Dendritic cell treated with granulocyte-macrophage colony-stimulating factor and Interleukin-4, amounts not matched to agents 40 ng/mL and 50 ng/mL, for 4 days (primary cell): ENCODE data around the gene EFNA1.

Experiments used
- H3K27ac Mint-ChIP-seq: one replicate; pipeline ENCODE4 v1.8.0; 2022; ENCODE audit warnings: mild to moderate bottlenecking, mixed read lengths
- H3K27me3 Mint-ChIP-seq: one replicate; pipeline ENCODE4 v1.8.0; 2022; ENCODE audit warnings: mild to moderate bottlenecking, mixed read lengths
- H3K36me3 Mint-ChIP-seq: one replicate; pipeline ENCODE4 v1.8.0; 2022; ENCODE audit warnings: low read depth, mixed read lengths
- H3K4me1 Mint-ChIP-seq: one replicate; pipeline ENCODE4 v1.8.0; 2022; ENCODE audit warnings: low read depth, mixed read lengths
- H3K4me3 Mint-ChIP-seq: one replicate; pipeline ENCODE4 v1.8.0; 2022; ENCODE audit warnings: mild to moderate bottlenecking, moderate library complexity, mixed read lengths
- H3K9me3 Mint-ChIP-seq: one replicate; pipeline ENCODE4 v1.8.0; 2022; ENCODE audit warnings: mixed read lengths
- intact Hi-C: fragments of 100-400 bp; cut with micrococcal nuclease; formaldehyde crosslinking; loops from one replicate; pipeline ENCODE4 v1.15.0; 2022

The EFNA1 gene

GRCh38 chr1:155127105-155127966, at the start of gene EFNA1:
EFNA1 (plus strand) TSS chr1:155127876; CDS start chr1:155127978, 102 bp downstream.
- H3K9me3 Mint-ChIP-seq = no peaks in the 10 kb centered on the region
- peaks cover 50% of the 10 kb centered on the region for H3K4me1 Mint-ChIP-seq
- H3K27ac Mint-ChIP-seq = peak within 1 kb of the TSS; percentile 12
- intact Hi-C loops = loop anchor here (5.0 kb wide), 1 partner anchor 40 kb away; no protein-coding TSS in a partner anchor
- no peaks in the 10 kb centered on the region for H3K36me3 Mint-ChIP-seq
- peaks cover 89% of the 10 kb centered on the region for H3K27me3 Mint-ChIP-seq
- H3K4me3 Mint-ChIP-seq = peak within 1 kb of the TSS; percentile 49

- Mint-ChIP-seq H3K4me1 (peaks cover 41% of the 10 kb centered on the region), H3K27ac (no peak within 1 kb of the TSS), H3K36me3 (no peaks in the 10 kb centered on the region), H3K4me3 (peak within 1 kb of the TSS; percentile 65), H3K9me3 (no peaks in the 10 kb centered on the region), H3K27me3 (peaks cover 77% of the 10 kb centered on the region)
- intact Hi-C loops = no loop called here
Measured at GRCh38 chr1:155078469-155079209, 49.0 kb upstream of the EFNA1 start, which contains the start of gene EFNA3. EFNA3 (plus strand) TSS chr1:155078837; CDS start chr1:155078942, 105 bp downstream.

GRCh38 chr1:155079210-155079486, 48.5 kb upstream of the EFNA1 start:
- H3K36me3 Mint-ChIP-seq = no peaks in the 10 kb centered on the region
- peaks cover 79% of the 10 kb centered on the region for H3K27me3 Mint-ChIP-seq
- no peaks in the 10 kb centered on the region for H3K9me3 Mint-ChIP-seq
- peak overlapping the region; percentile 65 for H3K4me3 Mint-ChIP-seq
- intact Hi-C loops = no loop called here
- peaks cover 46% of the 10 kb centered on the region for H3K4me1 Mint-ChIP-seq
- no peak overlapping the region for H3K27ac Mint-ChIP-seq

GRCh38 chr1:155079487-155080311, 48.0 kb upstream of the EFNA1 start:
- intact Hi-C loops = loop anchor here (10.0 kb wide), 1 partner anchor 115 kb away; the partner anchor contains the start of gene PYGO2
- peak overlapping the region; percentile 65 for H3K4me3 Mint-ChIP-seq
- H3K27ac Mint-ChIP-seq = no peak overlapping the region
- H3K9me3 Mint-ChIP-seq = no peaks in the 10 kb centered on the region
- H3K4me1 Mint-ChIP-seq = peaks cover 52% of the 10 kb centered on the region
- H3K27me3 Mint-ChIP-seq = peaks cover 83% of the 10 kb centered on the region
- peaks cover 1% of the 10 kb centered on the region for H3K36me3 Mint-ChIP-seq

GRCh38 chr1:155080312-155081228, 47.1 kb upstream of the EFNA1 start:
- Mint-ChIP-seq H3K27ac (no peak overlapping the region), H3K9me3 (no peaks in the 10 kb centered on the region), H3K4me1 (peaks cover 59% of the 10 kb centered on the region), H3K27me3 (peaks cover 77% of the 10 kb centered on the region), H3K4me3 (no peak overlapping the region), H3K36me3 (peaks cover 7% of the 10 kb centered on the region)
- intact Hi-C loops = loop anchor here (10.0 kb wide), 1 partner anchor 116 kb away; the partner anchor contains the start of gene PYGO2

GRCh38 chr1:155081472-155082300, 46.0 kb upstream of the EFNA1 start:
- peaks cover 73% of the 10 kb centered on the region for H3K27me3 Mint-ChIP-seq
- H3K36me3 Mint-ChIP-seq = peaks cover 7% of the 10 kb centered on the region
- H3K4me3 Mint-ChIP-seq = peak overlapping the region; percentile 67
- intact Hi-C loops = loop anchor here (10.0 kb wide), 1 partner anchor 117 kb away; the partner anchor contains the start of gene PYGO2
- no peaks in the 10 kb centered on the region for H3K9me3 Mint-ChIP-seq
- peak overlapping the region; percentile 57 for H3K27ac Mint-ChIP-seq
- H3K4me1 Mint-ChIP-seq = peaks cover 70% of the 10 kb centered on the region

- intact Hi-C loops = loop anchor here (10.0 kb wide), 1 partner anchor 118 kb away; the partner anchor contains the start of gene PYGO2
- Mint-ChIP-seq H3K4me3 (peak overlapping the region; percentile 67), H3K4me1 (peaks cover 73% of the 10 kb centered on the region), H3K27me3 (peaks cover 70% of the 10 kb centered on the region), H3K9me3 (no peaks in the 10 kb centered on the region), H3K36me3 (peaks cover 7% of the 10 kb centered on the region), H3K27ac (peak overlapping the region; percentile 57)
Measured at GRCh38 chr1:155082301-155083051, 45.2 kb upstream of the EFNA1 start.

- peaks cover 67% of the 10 kb centered on the region for H3K4me1 Mint-ChIP-seq
- H3K27ac Mint-ChIP-seq = no peak overlapping the region
- H3K27me3 Mint-ChIP-seq = peaks cover 64% of the 10 kb centered on the region
- intact Hi-C loops = loop anchor here (10.0 kb wide), 1 partner anchor 118 kb away; the partner anchor contains the start of gene PYGO2
- peaks cover 7% of the 10 kb centered on the region for H3K36me3 Mint-ChIP-seq
- no peak overlapping the region for H3K4me3 Mint-ChIP-seq
- no peaks in the 10 kb centered on the region for H3K9me3 Mint-ChIP-seq
Measured at GRCh38 chr1:155083052-155083541, 44.6 kb upstream of the EFNA1 start.

GRCh38 chr1:155083865-155084721, 43.6 kb upstream of the EFNA1 start:
- intact Hi-C loops = loop anchor here (1.0 to 10.0 kb wide), 4 partner anchors 13 to 119 kb away; partner anchors contain the start of genes EFNA4 and PYGO2
- Mint-ChIP-seq H3K4me1 (peaks cover 67% of the 10 kb centered on the region), H3K27ac (peak overlapping the region; percentile 98)

GRCh38 chr1:155084722-155085503, 42.8 kb upstream of the EFNA1 start:
- intact Hi-C loops = loop anchor here (1.0 to 10.0 kb wide), 5 partner anchors 14 to 418 kb away; partner anchors contain the start of genes EFNA4 and PYGO2
- peaks cover 7% of the 10 kb centered on the region for H3K36me3 Mint-ChIP-seq
- H3K4me3 Mint-ChIP-seq = peak overlapping the region; percentile 96
- H3K4me1 Mint-ChIP-seq = peaks cover 59% of the 10 kb centered on the region
- peaks cover 50% of the 10 kb centered on the region for H3K27me3 Mint-ChIP-seq
- H3K9me3 Mint-ChIP-seq = no peaks in the 10 kb centered on the region
- H3K27ac Mint-ChIP-seq = peak overlapping the region; percentile 98

More at GRCh38 chr1:155083865-155084721, 43.6 kb upstream of the EFNA1 start:
- peaks cover 7% of the 10 kb centered on the region for H3K36me3 Mint-ChIP-seq
- peaks cover 56% of the 10 kb centered on the region for H3K27me3 Mint-ChIP-seq
- peak overlapping the region; percentile 96 for H3K4me3 Mint-ChIP-seq
- no peaks in the 10 kb centered on the region for H3K9me3 Mint-ChIP-seq
